ENCODE results near the gene LCP2. TPM values are rescaled to one million over a fixed set of nuclear protein-coding genes. Genes with fewer than 3 reads are reported as not detected.

Gene LCP2
- total and polyA plus RNA-seq, 2 of the 8 experiments (the other 6 are each of a cell fraction or from before 2014, with no cell fraction given) = 0.26 to 0.33 TPM

DNA sequence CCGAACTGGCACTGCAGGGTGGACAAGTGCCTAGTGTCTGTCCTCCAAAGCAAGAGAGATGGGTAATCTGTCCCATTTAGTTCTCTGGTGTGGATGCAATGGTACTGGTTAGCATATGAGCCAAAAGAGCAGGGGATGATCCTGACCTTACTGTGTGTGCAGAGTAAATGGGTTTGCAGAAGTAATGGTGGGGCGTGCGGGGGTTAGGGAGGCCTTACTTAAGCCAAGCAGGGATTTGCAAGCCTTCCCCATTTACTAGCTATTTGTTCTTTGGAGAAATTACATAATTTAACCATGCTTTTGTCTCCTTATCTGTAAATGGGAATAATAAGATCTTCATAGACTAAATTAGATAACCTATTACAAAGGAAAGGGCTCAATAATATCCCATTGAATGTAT is 19.9 kb upstream of the LCP2 start (continued):
- no peak for TF ChIP-seq USF2 (IDR thresholded peaks at IDR 0.05; ENCODE audit: low read length)
- TF ChIP-seq CTBP2 (IDR thresholded peaks at IDR 0.05; ENCODE audit: borderline replicate concordance, insufficient read depth, insufficient read length, low read length) = no peak

Data from H1 (cell line).